ENCODE data around the gene TULP4. TPM values are rescaled to one million over a fixed set of nuclear protein-coding genes. Genes with fewer than 3 reads are reported as not detected.

TULP4 gene
- total RNA-seq, 1 donor from 2014 or later = 252 TPM

GRCh38 chr6:158531566-158531965 is 219.3 kb downstream of the TULP4 start:
- peaks cover 7% of the 10 kb centered on the region for H3F3A ChIP-seq (ENCODE audit: low read depth)
- H3K36me3 ChIP-seq = no peaks in the 10 kb centered on the region
- H3K9ac ChIP-seq = no peak overlapping the region
- H3K4me3 ChIP-seq = no peak overlapping the region
- H3K79me2 ChIP-seq (ENCODE audit: low read depth) = no peaks in the 10 kb centered on the region
- no peak for DNase-seq (ENCODE audit: low spot score)
- no peak overlapping the region for H3K27ac ChIP-seq
- H3K27me3 ChIP-seq = peaks cover 8% of the 10 kb centered on the region
- Mint-ChIP-seq H3K27ac (no peak overlapping the region), H3K27me3 (ENCODE audit: insufficient read depth, low read depth) (peaks cover 13% of the 10 kb centered on the region), H3K4me1 (peaks cover 2% of the 10 kb centered on the region), H3K9me3 (peaks cover 13% of the 10 kb centered on the region), H3K4me3 (no peak overlapping the region), H3K36me3 (no peaks in the 10 kb centered on the region)
- H4K20me1 ChIP-seq (ENCODE audit: low read depth) = no peaks in the 10 kb centered on the region
- no peak overlapping the region for H2AFZ ChIP-seq (replicated peaks)
- H3K4me2 ChIP-seq = no peak overlapping the region
- H3K9me3 ChIP-seq (ENCODE audit: low read depth) = no peaks in the 10 kb centered on the region
- TF ChIP-seq EZH2 (IDR thresholded peaks at IDR 0.05) (no peak), EZH2phosphoT487 (IDR thresholded peaks at IDR 0.05) (no peak), CTCF (IDR thresholded peaks at IDR 0.05) (no peak)
- H3K4me1 ChIP-seq = no peaks in the 10 kb centered on the region

GRCh38 chr6:158531970-158532369 is 219.7 kb downstream of the TULP4 start:
- no peaks in the 10 kb centered on the region for H3K4me1 ChIP-seq
- no peak overlapping the region for H3K27ac Mint-ChIP-seq
- peaks cover 13% of the 10 kb centered on the region for H3K27me3 Mint-ChIP-seq (ENCODE audit: insufficient read depth, low read depth)
- no peaks in the 10 kb centered on the region for H3K9me3 ChIP-seq (ENCODE audit: low read depth)
- H3K79me2 ChIP-seq (ENCODE audit: low read depth) = no peaks in the 10 kb centered on the region
- peaks cover 9% of the 10 kb centered on the region for H3K9me3 Mint-ChIP-seq
- H3K36me3 Mint-ChIP-seq = no peaks in the 10 kb centered on the region
- peaks cover 11% of the 10 kb centered on the region for H3F3A ChIP-seq (ENCODE audit: low read depth)
- no peaks in the 10 kb centered on the region for H3K36me3 ChIP-seq
- H3K4me3 Mint-ChIP-seq = no peak overlapping the region
- H3K4me1 Mint-ChIP-seq = peaks cover 2% of the 10 kb centered on the region
- H3K4me2 ChIP-seq = no peak overlapping the region
- TF ChIP-seq EZH2phosphoT487 (IDR thresholded peaks at IDR 0.05) (no peak), CTCF (IDR thresholded peaks at IDR 0.05) (no peak), EZH2 (IDR thresholded peaks at IDR 0.05) (no peak)
- H3K27me3 ChIP-seq = peaks cover 8% of the 10 kb centered on the region
- no peak overlapping the region for H2AFZ ChIP-seq (replicated peaks)
- H3K9ac ChIP-seq = no peak overlapping the region
- H4K20me1 ChIP-seq (ENCODE audit: low read depth) = no peaks in the 10 kb centered on the region
- no peak overlapping the region for H3K27ac ChIP-seq
- DNase-seq (ENCODE audit: low spot score) = no peak
- H3K4me3 ChIP-seq = no peak overlapping the region

- H3K9me3 ChIP-seq (ENCODE audit: low read depth) = no peaks in the 10 kb centered on the region
- no peak overlapping the region for H3K9ac ChIP-seq
- H3K4me2 ChIP-seq = peak overlapping the region; percentile 99
- Mint-ChIP-seq H3K27me3 (ENCODE audit: insufficient read depth, low read depth) (peaks cover 28% of the 10 kb centered on the region), H3K36me3 (no peaks in the 10 kb centered on the region), H3K9me3 (peaks cover 2% of the 10 kb centered on the region), H3K27ac (no peak overlapping the region), H3K4me3 (peak overlapping the region; percentile 84), H3K4me1 (peaks cover 4% of the 10 kb centered on the region)
- H3K27ac ChIP-seq = no peak overlapping the region
- H3K36me3 ChIP-seq = no peaks in the 10 kb centered on the region
- DNase-seq (ENCODE audit: low spot score) = peak; percentile 92
- TF ChIP-seq CTCF (IDR thresholded peaks at IDR 0.05) (peak; percentile 16), EZH2phosphoT487 (IDR thresholded peaks at IDR 0.05) (peak; percentile 22), EZH2 (IDR thresholded peaks at IDR 0.05) (peak; percentile 23)
- H3K4me1 ChIP-seq = no peaks in the 10 kb centered on the region
- no peaks in the 10 kb centered on the region for H3K79me2 ChIP-seq (ENCODE audit: low read depth)
- peaks cover 27% of the 10 kb centered on the region for H3K27me3 ChIP-seq
- peaks cover 23% of the 10 kb centered on the region for H3F3A ChIP-seq (ENCODE audit: low read depth)
- no peaks in the 10 kb centered on the region for H4K20me1 ChIP-seq (ENCODE audit: low read depth)
- H2AFZ ChIP-seq (replicated peaks) = peak overlapping the region; percentile 94
- peak overlapping the region; percentile 95 for H3K4me3 ChIP-seq
Measured at GRCh38 chr6:158536084-158536890, 224.0 kb downstream of the TULP4 start.

Measured in neural progenitor cell (in vitro differentiated cells).